Measurements from ENCODE around the gene GPATCH4.

GPATCH4 gene

GRCh38 chr1:156546267-156546666 lies 55.0 kb downstream of the GPATCH4 start:
- H3K9me3 ChIP-seq = no peaks in the 10 kb centered on the region
- TF ChIP-seq Cebpa-rat (IDR thresholded peaks at IDR 0.05) = no peak
- peaks cover 100% of the 10 kb centered on the region for H3K36me3 ChIP-seq
- peaks cover 28% of the 10 kb centered on the region for H3K4me1 ChIP-seq
- no peak overlapping the region for H3K4me2 ChIP-seq
- H3K27ac ChIP-seq = no peak overlapping the region
- H3K27me3 ChIP-seq = no peaks in the 10 kb centered on the region
- H3K4me3 ChIP-seq = no peak overlapping the region
- no peak overlapping the region for H3K9ac ChIP-seq
- H4K20me1 ChIP-seq = no peaks in the 10 kb centered on the region

- Histone ChIP-seq H3K36me3 (peaks cover 100% of the 10 kb centered on the region), H3K27me3 (no peaks in the 10 kb centered on the region), H3K9me3 (no peaks in the 10 kb centered on the region), H4K20me1 (no peaks in the 10 kb centered on the region), H3K4me3 (no peak overlapping the region), H3K9ac (no peak overlapping the region), H3K27ac (no peak overlapping the region), H3K4me2 (no peak overlapping the region), H3K4me1 (peaks cover 12% of the 10 kb centered on the region; the same call in 1 of the 2 replicates)
- TF ChIP-seq Cebpa-rat (IDR thresholded peaks at IDR 0.05) = no peak
These were observed 56.6 kb downstream of the GPATCH4 start for GRCh38 chr1:156544592-156545102.
